NCI-H187 (cell line): ENCODE measurements around the gene CCDC69.
"Not testable (repeated sequence)": the region's sequence is repeated elsewhere in the genome, so short reads cannot be mapped to it uniquely, and the experiment has no call there.

ENCODE experiments used
- DNase-seq, 2 experiments: peaks; one replicate each; lab custom pipeline; 2025; lab: John Stamatoyannopoulos, UW

CCDC69 gene

GRCh38 chr5:151222054-151222789 is 1.7 kb downstream of the CCDC69 start:
- DNase-seq: no peak

- no peak for DNase-seq
Measured at GRCh38 chr5:151221574-151221973, 2.3 kb downstream of the CCDC69 start.

- no peak for DNase-seq
Measured at GRCh38 chr5:151219789-151220188, 4.1 kb downstream of the CCDC69 start.

GRCh38 chr5:151219138-151219537 is 4.8 kb downstream of the CCDC69 start:
- DNase-seq: no peak

- no peak for DNase-seq
Measured at GRCh38 chr5:151218177-151218576, 5.7 kb downstream of the CCDC69 start.

GRCh38 chr5:151216781-151217180 is 7.1 kb downstream of the CCDC69 start:
- no peak for DNase-seq

- DNase-seq: no peak
Measured at GRCh38 chr5:151215546-151215880, 8.4 kb downstream of the CCDC69 start.

GRCh38 chr5:151214614-151215545 is 9.0 kb downstream of the CCDC69 start:
- no peak for DNase-seq

GRCh38 chr5:151213803-151214613 is 9.9 kb downstream of the CCDC69 start:
- DNase-seq: no peak

- DNase-seq: no peak
Measured at GRCh38 chr5:151212406-151212798, 11.5 kb downstream of the CCDC69 start.

GRCh38 chr5:151208481-151208914 is 15.4 kb downstream of the CCDC69 start:
- no peak for DNase-seq

- no peak for DNase-seq
Measured at GRCh38 chr5:151205411-151205810, 18.5 kb downstream of the CCDC69 start.

- no peak for DNase-seq
Measured at GRCh38 chr5:151204051-151204450, 19.8 kb downstream of the CCDC69 start.

GRCh38 chr5:151202381-151203139 is 21.3 kb downstream of the CCDC69 start:
- DNase-seq: no peak

GRCh38 chr5:151200913-151201595 is 22.8 kb downstream of the CCDC69 start:
- no peak for DNase-seq

- no peak for DNase-seq
Measured at GRCh38 chr5:151199581-151200185, 24.2 kb downstream of the CCDC69 start.

- no peak for DNase-seq
Measured at GRCh38 chr5:151198861-151199260, 25.0 kb downstream of the CCDC69 start.

GRCh38 chr5:151197291-151197600 is 26.6 kb downstream of the CCDC69 start:
- not testable (repeated sequence) for DNase-seq

- DNase-seq: no peak
Measured at GRCh38 chr5:151196556-151197290, 27.2 kb downstream of the CCDC69 start.

- DNase-seq: no peak
Measured at GRCh38 chr5:151195622-151196021, 28.3 kb downstream of the CCDC69 start.
